Suprapubic skin (tissue), 4 donors: ENCODE data around the gene AFF1. TPM values are rescaled to one million over a fixed set of nuclear protein-coding genes. Genes with fewer than 3 reads are reported as not detected.

Experiments used
- DNase-seq, 2 donors: peaks; one replicate each; pipeline ENCODE4 v3.0.0-alpha.2; 2019; ENCODE audit warnings: low spot score in 2 of 2
- H3K27ac ChIP-seq: fragments of 200-600 bp; sonication (generic); one replicate; pipeline ENCODE4 v1.5.1; 2019
- H3K27me3 ChIP-seq: fragments of 200-600 bp; sonication (generic); one replicate; pipeline ENCODE4 v1.5.1; 2019
- H3K36me3 ChIP-seq: fragments of 200-600 bp; sonication (generic); one replicate; pipeline ENCODE4 v1.5.1; 2019
- H3K4me1 ChIP-seq: fragments of 200-600 bp; sonication (generic); one replicate; pipeline ENCODE4 v1.5.1; 2019
- H3K4me3 ChIP-seq: fragments of 200-600 bp; sonication (generic); one replicate; pipeline ENCODE4 v1.5.1; 2019; ENCODE audit warnings: mild to moderate bottlenecking
- H3K9me3 ChIP-seq: fragments of 200-600 bp; sonication (generic); one replicate; pipeline ENCODE4 v1.5.1; 2019
- CTCF ChIP-seq, 2 donors: fragments of 200-600 bp in 1 of 2; fragments of 450-650 bp in 1 of 2; sonication (generic) in 1 of 2; IDR thresholded peaks; one replicate each; pipeline ENCODE4 v1.5.1; 2016 to 2019; ENCODE audit warnings: antibody characterized with exemption in 2 of 2, mild to moderate bottlenecking in 1 of 2, moderate library complexity in 1 of 2
- EP300 ChIP-seq: sonication (generic); formaldehyde crosslinking; IDR thresholded peaks from one replicate; pipeline ENCODE4 v1.6.1; 2017; ENCODE audit warnings: antibody characterized with exemption
- POLR2A ChIP-seq, 2 donors: fragments of 450-650 bp; IDR thresholded peaks; one replicate each; pipeline ENCODE4 v1.6.1; 2017; ENCODE audit warnings: antibody characterized with exemption in 2 of 2, mild to moderate bottlenecking in 2 of 2, moderate library complexity in 2 of 2
- POLR2AphosphoS5 ChIP-seq, 3 donors: sonication (generic); formaldehyde crosslinking; IDR thresholded peaks; one replicate each; pipeline ENCODE4 v1.6.1; 2017; ENCODE audit warnings: antibody characterized with exemption in 3 of 3
- WGBS: methylation state at CpG from one replicate; pipeline ENCODE4 v1.1.5; 2018; 5-methylcytosine and 5-hydroxymethylcytosine counted together
- total RNA-seq, 4 donors: library from RNA; depleted of rRNA; stranded (reverse); fragments of >200 nt; gene quantifications; one replicate each; pipeline ENCODE4 v1.1.0, GENCODE V29; 2016

The AFF1 gene
- total RNA-seq, 4 donors from 2014 or later: 67.2 to 175 (median 103) TPM

GRCh38 chr4:87103086-87103485 lies 168.3 kb downstream of the AFF1 start:
- no peaks in the 10 kb centered on the region for H3K27me3 ChIP-seq
- 51% methylated on average over 1 of the region's 1 CpG for WGBS
- H3K9me3 ChIP-seq: no peaks in the 10 kb centered on the region
- no peak for DNase-seq
- H3K4me3 ChIP-seq: no peak overlapping the region
- peak overlapping the region; percentile 84 for H3K27ac ChIP-seq
- TF ChIP-seq EP300 (no peak), POLR2A (IDR thresholded peaks at IDR 0.05) (no peak), CTCF (IDR thresholded peaks at IDR 0.05) (no peak), POLR2AphosphoS5 (IDR thresholded peaks at IDR 0.05) (no peak)
- peaks cover 10% of the 10 kb centered on the region for H3K36me3 ChIP-seq
- H3K4me1 ChIP-seq: peaks cover 54% of the 10 kb centered on the region

- H3K4me3 ChIP-seq: no peak overlapping the region
- WGBS: 27% methylated on average over 2 of the region's 2 CpGs
- H3K27ac ChIP-seq: peak overlapping the region; percentile 84
- H3K4me1 ChIP-seq: peaks cover 59% of the 10 kb centered on the region
- DNase-seq: no peak
- H3K9me3 ChIP-seq: no peaks in the 10 kb centered on the region
- peaks cover 16% of the 10 kb centered on the region for H3K36me3 ChIP-seq
- no peaks in the 10 kb centered on the region for H3K27me3 ChIP-seq
- TF ChIP-seq CTCF (IDR thresholded peaks at IDR 0.05) (no peak), POLR2A (IDR thresholded peaks at IDR 0.05) (no peak), POLR2AphosphoS5 (IDR thresholded peaks at IDR 0.05) (no peak), EP300 (no peak)
Observed at GRCh38 chr4:87103691-87104187, 168.9 kb downstream of the AFF1 start.

- H3K27me3 ChIP-seq: no peaks in the 10 kb centered on the region
- no peak for DNase-seq
- no peak overlapping the region for H3K27ac ChIP-seq
- peaks cover 59% of the 10 kb centered on the region for H3K4me1 ChIP-seq
- H3K4me3 ChIP-seq: no peak overlapping the region
- 82% methylated on average over 5 of the region's 5 CpGs for WGBS
- peaks cover 21% of the 10 kb centered on the region for H3K36me3 ChIP-seq
- TF ChIP-seq EP300: no peak
- TF ChIP-seq POLR2AphosphoS5 (IDR thresholded peaks at IDR 0.05): no peak
- TF ChIP-seq CTCF (IDR thresholded peaks at IDR 0.05): no peak
- no peak for TF ChIP-seq POLR2A (IDR thresholded peaks at IDR 0.05)
- no peaks in the 10 kb centered on the region for H3K9me3 ChIP-seq
Observed at GRCh38 chr4:87105101-87105845, 170.5 kb downstream of the AFF1 start.

GRCh38 chr4:87108142-87108546 lies 173.3 kb downstream of the AFF1 start:
- Histone ChIP-seq H3K27ac (peak overlapping the region; percentile 32), H3K27me3 (no peaks in the 10 kb centered on the region), H3K9me3 (no peaks in the 10 kb centered on the region), H3K36me3 (peaks cover 38% of the 10 kb centered on the region), H3K4me3 (no peak overlapping the region), H3K4me1 (peaks cover 40% of the 10 kb centered on the region)
- TF ChIP-seq EP300 (no peak), POLR2AphosphoS5 (IDR thresholded peaks at IDR 0.05) (peak in 1 of 3 donors; percentile 60), CTCF (IDR thresholded peaks at IDR 0.05) (no peak)
- 54% methylated on average over 5 of the region's 5 CpGs for WGBS
- peak in 1 of 2 donors; percentile 73 for DNase-seq

- Histone ChIP-seq H3K4me3 (no peak overlapping the region), H3K36me3 (peaks cover 46% of the 10 kb centered on the region), H3K9me3 (no peaks in the 10 kb centered on the region), H3K27me3 (no peaks in the 10 kb centered on the region), H3K27ac (no peak overlapping the region), H3K4me1 (peaks cover 30% of the 10 kb centered on the region)
- 71% methylated on average over 3 of the region's 3 CpGs for WGBS
- no peak for DNase-seq
- no peak for TF ChIP-seq POLR2AphosphoS5 (IDR thresholded peaks at IDR 0.05)
- no peak for TF ChIP-seq CTCF (IDR thresholded peaks at IDR 0.05)
- TF ChIP-seq POLR2A (IDR thresholded peaks at IDR 0.05): no peak
- no peak for TF ChIP-seq EP300
Observed at GRCh38 chr4:87109121-87109520, 174.3 kb downstream of the AFF1 start.
